Activated CD4-positive, alpha-beta T cell treated with anti-CD3 and anti-CD28 coated beads for 36 hours (primary cell): ENCODE measurements around the gene LLPH. TPM values are rescaled to one million over a fixed set of nuclear protein-coding genes. Genes with fewer than 3 reads are reported as not detected.
A peak's percentile ranks its signal among the peaks of the same experiment; 100 is the strongest.

Source experiments
- ATAC-seq: fragments of 200-7000 bp; cut with Tn5 transposase; one replicate; pipeline ENCODE4 v1.10.0; 2021; ENCODE audit warnings: mild to moderate bottlenecking, moderate library complexity
- CTCF ChIA-PET: fragments of 350-600 bp; sonication (Branson Sonifier 250); formaldehyde crosslinking; loops from one replicate; lab custom pipeline; 2021; ENCODE audit warnings: antibody characterized with exemption; lab: Charles Lee
- POLR2A ChIA-PET: fragments of 350-600 bp; sonication (Branson Sonifier 250); formaldehyde crosslinking; loops from one replicate; lab custom pipeline; 2021; ENCODE audit warnings: antibody characterized with exemption, inconsistent platforms; lab: Charles Lee
- DNase-seq: peaks from one replicate; pipeline ENCODE4 v3.0.0-alpha.2; 2020
- H3K27ac Mint-ChIP-seq: one replicate; pipeline ENCODE4 v1.8.0; 2021; ENCODE audit warnings: mixed read lengths
- H3K27me3 Mint-ChIP-seq: one replicate; pipeline ENCODE4 v1.8.0; 2021; ENCODE audit warnings: mixed read lengths
- H3K36me3 Mint-ChIP-seq: one replicate; pipeline ENCODE4 v1.8.0; 2021; ENCODE audit warnings: low read depth, mixed read lengths
- H3K4me1 Mint-ChIP-seq: one replicate; pipeline ENCODE4 v1.8.0; 2021; ENCODE audit warnings: mixed read lengths
- H3K4me3 Mint-ChIP-seq: one replicate; pipeline ENCODE4 v1.8.0; 2021; ENCODE audit warnings: mild to moderate bottlenecking, moderate library complexity, mixed read lengths
- H3K9me3 Mint-ChIP-seq: one replicate; pipeline ENCODE4 v1.8.0; 2021; ENCODE audit warnings: low read depth, mixed read lengths
- intact Hi-C, 2 experiments: fragments of 100-400 bp; cut with DNase I in 1 of 2; cut with micrococcal nuclease in 1 of 2; formaldehyde crosslinking; loops; one replicate each; pipeline versions ENCODE4 v1.14.2 to v1.15.1; 2022 to 2024; cut with DNase I, micrococcal nuclease
- total RNA-seq, 2 experiments: library from RNA; stranded (reverse); gene quantifications; one replicate each; pipeline ENCODE4 v1.2.3, GENCODE V29; 2021

Gene LLPH
- total RNA-seq, 2 experiments from 2014 or later: 33.1 to 36.5 TPM

- peaks cover 77% of the 10 kb centered on the region for H3K36me3 Mint-ChIP-seq
- no peak for ATAC-seq
- ChIA-PET CTCF (interaction anchor here (1.1 kb wide), 1 partner anchor 9 kb away, joined by 4 read pairs; no protein-coding TSS in a partner anchor), POLR2A (no interaction called here)
- peaks cover 66% of the 10 kb centered on the region for H3K4me1 Mint-ChIP-seq
- H3K27me3 Mint-ChIP-seq: no peaks in the 10 kb centered on the region
- H3K27ac Mint-ChIP-seq: no peak overlapping the region
- H3K4me3 Mint-ChIP-seq: no peak overlapping the region
- intact Hi-C loops: loop anchor here in 1 of 2 experiments (5.0 kb wide), 1 partner anchor 716 kb away; no protein-coding TSS in a partner anchor
- no peak for DNase-seq
- H3K9me3 Mint-ChIP-seq: peaks cover 17% of the 10 kb centered on the region
Observed at GRCh38 chr12:66163289-66163688, 32.7 kb upstream of the LLPH start.

GRCh38 chr12:66162701-66163100 lies 32.2 kb upstream of the LLPH start:
- H3K9me3 Mint-ChIP-seq: peaks cover 17% of the 10 kb centered on the region
- peaks cover 73% of the 10 kb centered on the region for H3K36me3 Mint-ChIP-seq
- DNase-seq (no peak), ATAC-seq (no peak)
- intact Hi-C loops: loop anchor here in 1 of 2 experiments (5.0 kb wide), 1 partner anchor 715 kb away; no protein-coding TSS in a partner anchor
- H3K27me3 Mint-ChIP-seq: no peaks in the 10 kb centered on the region
- H3K4me3 Mint-ChIP-seq: no peak overlapping the region
- CTCF ChIA-PET: interaction anchor here (0.7 to 1.0 kb wide), 2 partner anchors 35 to 243 kb away, joined by 3 read pairs; no protein-coding TSS in a partner anchor
- POLR2A ChIA-PET: no interaction called here
- H3K4me1 Mint-ChIP-seq: peaks cover 60% of the 10 kb centered on the region
- H3K27ac Mint-ChIP-seq: peak overlapping the region; percentile 42

GRCh38 chr12:66160704-66161103 lies 30.2 kb upstream of the LLPH start:
- peaks cover 61% of the 10 kb centered on the region for H3K4me1 Mint-ChIP-seq
- ATAC-seq (no peak), DNase-seq (no peak)
- ChIA-PET CTCF (interaction anchor here (1.4 kb wide), 1 partner anchor 8 kb away, joined by 4 read pairs; no protein-coding TSS in a partner anchor), POLR2A (interaction anchor here (0.8 kb wide), 1 partner anchor 9 kb away, joined by 3 read pairs; the partner anchor contains the start of gene TMBIM4)
- no peak overlapping the region for H3K27ac Mint-ChIP-seq
- no peak overlapping the region for H3K4me3 Mint-ChIP-seq
- H3K36me3 Mint-ChIP-seq: peaks cover 59% of the 10 kb centered on the region
- H3K27me3 Mint-ChIP-seq: no peaks in the 10 kb centered on the region
- peaks cover 14% of the 10 kb centered on the region for H3K9me3 Mint-ChIP-seq
- intact Hi-C loops: loop anchor here in 1 of 2 experiments (5.0 kb wide), 1 partner anchor 713 kb away; no protein-coding TSS in a partner anchor

GRCh38 chr12:66159123-66159522 lies 28.6 kb upstream of the LLPH start:
- ATAC-seq (no peak), DNase-seq (no peak)
- H3K9me3 Mint-ChIP-seq: peaks cover 3% of the 10 kb centered on the region
- H3K36me3 Mint-ChIP-seq: peaks cover 45% of the 10 kb centered on the region
- H3K4me3 Mint-ChIP-seq: no peak overlapping the region
- peak overlapping the region; percentile 42 for H3K27ac Mint-ChIP-seq
- ChIA-PET POLR2A (interaction anchor here (1.4 kb wide), 1 partner anchor 9 kb away, joined by 3 read pairs; no protein-coding TSS in a partner anchor), CTCF (interaction anchor here (0.6 to 1.1 kb wide), 4 partner anchors 10 to 1374 kb away, joined by 3 to 5 read pairs (median 3); no protein-coding TSS in a partner anchor)
- peaks cover 50% of the 10 kb centered on the region for H3K4me1 Mint-ChIP-seq
- intact Hi-C loops: no loop called here
- no peaks in the 10 kb centered on the region for H3K27me3 Mint-ChIP-seq

- DNase-seq (no peak), ATAC-seq (no peak)
- Mint-ChIP-seq H3K9me3 (no peaks in the 10 kb centered on the region), H3K4me3 (no peak overlapping the region), H3K27ac (no peak overlapping the region), H3K36me3 (peaks cover 33% of the 10 kb centered on the region), H3K4me1 (peaks cover 38% of the 10 kb centered on the region), H3K27me3 (no peaks in the 10 kb centered on the region)
- POLR2A ChIA-PET: no interaction called here
- intact Hi-C loops: no loop called here
- CTCF ChIA-PET: no interaction called here
Observed at GRCh38 chr12:66156654-66157053, 26.1 kb upstream of the LLPH start.

GRCh38 chr12:66154776-66155175 lies 24.2 kb upstream of the LLPH start:
- H3K9me3 Mint-ChIP-seq: no peaks in the 10 kb centered on the region
- no peak overlapping the region for H3K27ac Mint-ChIP-seq
- H3K4me1 Mint-ChIP-seq: peaks cover 33% of the 10 kb centered on the region
- H3K36me3 Mint-ChIP-seq: peaks cover 20% of the 10 kb centered on the region
- no peaks in the 10 kb centered on the region for H3K27me3 Mint-ChIP-seq
- intact Hi-C loops: no loop called here
- CTCF ChIA-PET: no interaction called here
- no peak overlapping the region for H3K4me3 Mint-ChIP-seq
- DNase-seq (no peak), ATAC-seq (no peak)
- POLR2A ChIA-PET: no interaction called here

- DNase-seq: no peak
- Mint-ChIP-seq H3K36me3 (peaks cover 11% of the 10 kb centered on the region), H3K27me3 (no peaks in the 10 kb centered on the region), H3K27ac (no peak overlapping the region), H3K4me3 (no peak overlapping the region), H3K9me3 (no peaks in the 10 kb centered on the region), H3K4me1 (peaks cover 23% of the 10 kb centered on the region)
- ChIA-PET POLR2A (no interaction called here), CTCF (no interaction called here)
- no peak for ATAC-seq
- intact Hi-C loops: no loop called here
Observed at GRCh38 chr12:66152732-66153131, 22.2 kb upstream of the LLPH start.

GRCh38 chr12:66149702-66150398 lies 19.3 kb upstream of the LLPH start:
- H3K4me1 Mint-ChIP-seq: peaks cover 23% of the 10 kb centered on the region
- peaks cover 10% of the 10 kb centered on the region for H3K36me3 Mint-ChIP-seq
- ChIA-PET CTCF (interaction anchor here (2.6 kb wide), 1 partner anchor 9 kb away, joined by 9 read pairs; no protein-coding TSS in a partner anchor), POLR2A (no interaction called here)
- H3K4me3 Mint-ChIP-seq: no peak overlapping the region
- ATAC-seq (no peak), DNase-seq (no peak)
- intact Hi-C loops: loop anchor here (5.0 kb wide), 2 partner anchors 542 to 557 kb away; no protein-coding TSS in a partner anchor
- H3K27me3 Mint-ChIP-seq: no peaks in the 10 kb centered on the region
- H3K27ac Mint-ChIP-seq: no peak overlapping the region
- H3K9me3 Mint-ChIP-seq: no peaks in the 10 kb centered on the region

GRCh38 chr12:66144791-66145754 lies 14.5 kb upstream of the LLPH start:
- POLR2A ChIA-PET: no interaction called here
- DNase-seq (peak; percentile 8), ATAC-seq (peak; percentile 75)
- H3K9me3 Mint-ChIP-seq: peaks cover 13% of the 10 kb centered on the region
- intact Hi-C loops: loop anchor here (1.0 to 5.0 kb wide), 3 partner anchors 264 to 562 kb away; no protein-coding TSS in a partner anchor
- peak overlapping the region; percentile 61 for H3K27ac Mint-ChIP-seq
- no peak overlapping the region for H3K4me3 Mint-ChIP-seq
- H3K36me3 Mint-ChIP-seq: peaks cover 42% of the 10 kb centered on the region
- no peaks in the 10 kb centered on the region for H3K27me3 Mint-ChIP-seq
- CTCF ChIA-PET: interaction anchor here (0.6 to 3.3 kb wide), 6 partner anchors 14 to 560 kb away, joined by 3 to 21 read pairs (median 6); partner anchors contain the start of gene LLPH
- peaks cover 16% of the 10 kb centered on the region for H3K4me1 Mint-ChIP-seq

- peaks cover 16% of the 10 kb centered on the region for H3K4me1 Mint-ChIP-seq
- H3K36me3 Mint-ChIP-seq: peaks cover 49% of the 10 kb centered on the region
- H3K4me3 Mint-ChIP-seq: no peak overlapping the region
- no peak overlapping the region for H3K27ac Mint-ChIP-seq
- intact Hi-C loops: loop anchor here in 1 of 2 experiments (5.0 kb wide), 1 partner anchor 563 kb away; no protein-coding TSS in a partner anchor
- ATAC-seq (no peak), DNase-seq (no peak)
- ChIA-PET POLR2A (no interaction called here), CTCF (interaction anchor here (1.0 to 3.3 kb wide), 4 partner anchors 13 to 265 kb away, joined by 4 to 21 read pairs (median 8); partner anchors contain the start of gene LLPH)
- no peaks in the 10 kb centered on the region for H3K27me3 Mint-ChIP-seq
- H3K9me3 Mint-ChIP-seq: peaks cover 14% of the 10 kb centered on the region
Observed at GRCh38 chr12:66143868-66144267, 13.3 kb upstream of the LLPH start.
